Measurements from ENCODE around the gene HSF4.

- TF ChIP-seq EZH2 (IDR thresholded peaks at IDR 0.05; ENCODE audit: borderline replicate concordance, low read length) = no peak
- TF ChIP-seq CTCF (conservative IDR thresholded peaks at IDR 0.05 in 1 of 2, IDR thresholded peaks at IDR 0.05 in 1 of 2; ENCODE audit: extremely low read depth in 1 of 2, insufficient read depth in 1 of 2, low read depth in 1 of 2, low read length in 2 of 2) = no peak
Measured at GRCh38 chr16:67212766-67213165, 48.2 kb downstream of the HSF4 start.
